KMS-11 (cell line): ENCODE results near the gene APBA3.

Experiments used
- H2AFZ ChIP-seq: fragments of 200-600 bp; sonication (generic); 2 replicates; pipeline ENCODE4 v1.6.1; 2016; ENCODE audit warnings: antibody characterized with exemption, mixed run types, low read depth
- H3K27ac ChIP-seq: fragments of 200-600 bp; sonication (generic); 2 replicates; pipeline ENCODE4 v1.6.1; 2016; ENCODE audit warnings: mild to moderate bottlenecking, mixed run types
- H3K27me3 ChIP-seq: fragments of 200-600 bp; sonication (generic); 2 replicates; pipeline ENCODE4 v1.6.1; 2017; ENCODE audit warnings: mild to moderate bottlenecking, low read depth, mixed run types, moderate library complexity; ENCODE audit not compliant: insufficient read depth
- H3K36me3 ChIP-seq: fragments of 200-600 bp; sonication (generic); 2 replicates; pipeline ENCODE4 v1.6.1; 2017; ENCODE audit warnings: mild to moderate bottlenecking, mixed run types; ENCODE audit not compliant: insufficient read depth
- H3K4me1 ChIP-seq: fragments of 200-600 bp; sonication (generic); 2 replicates; pipeline ENCODE4 v1.6.1; 2016; ENCODE audit warnings: mild to moderate bottlenecking, low read depth, mixed run types; ENCODE audit not compliant: poor library complexity, severe bottlenecking
- H3K4me2 ChIP-seq: fragments of 200-600 bp; sonication (generic); 2 replicates; pipeline ENCODE4 v1.7.0; 2016; ENCODE audit warnings: mild to moderate bottlenecking, mixed run types
- H3K4me3 ChIP-seq: fragments of 200-600 bp; sonication (generic); IDR thresholded peaks from 2 replicates; pipeline ENCODE4 v1.6.1; 2017; ENCODE audit warnings: low read depth, low read length, mixed read lengths; ENCODE audit not compliant: insufficient read depth
- H3K79me2 ChIP-seq: fragments of 200-600 bp; sonication (generic); 2 replicates; pipeline ENCODE4 v1.6.1; 2016; ENCODE audit warnings: low read depth, mixed run types; ENCODE audit not compliant: insufficient read depth
- H3K9ac ChIP-seq: fragments of 200-600 bp; sonication (generic); 2 replicates; pipeline ENCODE4 v1.6.1; 2016; ENCODE audit warnings: mild to moderate bottlenecking, mixed run types
- H4K20me1 ChIP-seq: fragments of 200-600 bp; sonication (generic); 2 replicates; pipeline ENCODE4 v1.6.1; 2016; ENCODE audit warnings: mild to moderate bottlenecking, mixed run types; ENCODE audit not compliant: insufficient read depth
- CTCF ChIP-seq: fragments of 200-600 bp; sonication (generic); conservative IDR thresholded peaks from 2 replicates; pipeline ENCODE4 v1.6.1; 2017; ENCODE audit warnings: low read depth, mild to moderate bottlenecking, antibody characterized with exemption, low read length, moderate library complexity, mixed read lengths

The APBA3 gene

GRCh38 chr19:3774621-3775373 is 13.3 kb upstream of the APBA3 start:
- H3K4me1 ChIP-seq, result no peaks in the 10 kb centered on the region
- H3K4me2 ChIP-seq, result no peak overlapping the region
- H3K27me3 ChIP-seq, result peaks cover 14% of the 10 kb centered on the region; the same call in 1 of the 2 replicates
- TF ChIP-seq CTCF, result no peak
- H3K79me2 ChIP-seq, result no peaks in the 10 kb centered on the region
- H3K4me3 ChIP-seq, result no peak overlapping the region
- no peaks in the 10 kb centered on the region for H3K36me3 ChIP-seq
- H3K9ac ChIP-seq, result no peak overlapping the region
- no peaks in the 10 kb centered on the region for H4K20me1 ChIP-seq
- no peak overlapping the region for H3K27ac ChIP-seq
- H2AFZ ChIP-seq, result no peak overlapping the region

GRCh38 chr19:3773814-3774515 is 12.5 kb upstream of the APBA3 start:
- no peak for TF ChIP-seq CTCF
- no peak overlapping the region for H2AFZ ChIP-seq
- no peak overlapping the region for H3K9ac ChIP-seq
- no peak overlapping the region for H3K27ac ChIP-seq
- no peaks in the 10 kb centered on the region for H3K36me3 ChIP-seq
- H4K20me1 ChIP-seq, result no peaks in the 10 kb centered on the region
- no peak overlapping the region for H3K4me3 ChIP-seq
- no peaks in the 10 kb centered on the region for H3K79me2 ChIP-seq
- no peak overlapping the region for H3K4me2 ChIP-seq
- H3K27me3 ChIP-seq, result peaks cover 13% of the 10 kb centered on the region; the same call in 1 of the 2 replicates
- H3K4me1 ChIP-seq, result no peaks in the 10 kb centered on the region

- no peak within 1 kb of the TSS for H2AFZ ChIP-seq
- peaks cover 6% of the 10 kb centered on the region; the same call in 1 of the 2 replicates for H3K27me3 ChIP-seq
- H3K9ac ChIP-seq, result no peak within 1 kb of the TSS
- H3K4me1 ChIP-seq, result no peaks in the 10 kb centered on the region
- no peak for TF ChIP-seq CTCF
- H3K36me3 ChIP-seq, result no peaks in the 10 kb centered on the region
- no peaks in the 10 kb centered on the region for H3K79me2 ChIP-seq
- H3K4me3 ChIP-seq, result no peak within 1 kb of the TSS
- no peak within 1 kb of the TSS for H3K4me2 ChIP-seq
- H3K27ac ChIP-seq, result no peak within 1 kb of the TSS
- no peaks in the 10 kb centered on the region for H4K20me1 ChIP-seq
Observed at GRCh38 chr19:3771906-3772455, 10.5 kb upstream of the APBA3 start, which contains the start of gene RAX2. Gene RAX2, minus strand, starts transcription at chr19:3772228. Its CDS starts 486 bp downstream, at chr19:3771742.

- no peak for TF ChIP-seq CTCF
- H3K79me2 ChIP-seq, result no peaks in the 10 kb centered on the region
- no peak overlapping the region for H3K4me2 ChIP-seq
- no peaks in the 10 kb centered on the region for H3K36me3 ChIP-seq
- no peaks in the 10 kb centered on the region for H4K20me1 ChIP-seq
- no peak overlapping the region for H2AFZ ChIP-seq
- H3K4me1 ChIP-seq, result no peaks in the 10 kb centered on the region
- no peak overlapping the region for H3K9ac ChIP-seq
- no peak overlapping the region for H3K4me3 ChIP-seq
- H3K27ac ChIP-seq, result no peak overlapping the region
- peaks cover 6% of the 10 kb centered on the region; the same call in 1 of the 2 replicates for H3K27me3 ChIP-seq
Observed at GRCh38 chr19:3771000-3771905, 9.8 kb upstream of the APBA3 start.
